GM12874 (cell line): ENCODE results near the gene NOTCH1.

ENCODE experiments used
- TF ChIP-seq, protein P1 (sequence below): IDR thresholded peaks from 2 replicates; pipeline ENCODE4 v1.5.1; 2011; ENCODE audit warnings: low read depth, mild to moderate bottlenecking, control low read depth, low read length, moderate library complexity; ENCODE audit not compliant: insufficient read depth

The NOTCH1 gene

DNA sequence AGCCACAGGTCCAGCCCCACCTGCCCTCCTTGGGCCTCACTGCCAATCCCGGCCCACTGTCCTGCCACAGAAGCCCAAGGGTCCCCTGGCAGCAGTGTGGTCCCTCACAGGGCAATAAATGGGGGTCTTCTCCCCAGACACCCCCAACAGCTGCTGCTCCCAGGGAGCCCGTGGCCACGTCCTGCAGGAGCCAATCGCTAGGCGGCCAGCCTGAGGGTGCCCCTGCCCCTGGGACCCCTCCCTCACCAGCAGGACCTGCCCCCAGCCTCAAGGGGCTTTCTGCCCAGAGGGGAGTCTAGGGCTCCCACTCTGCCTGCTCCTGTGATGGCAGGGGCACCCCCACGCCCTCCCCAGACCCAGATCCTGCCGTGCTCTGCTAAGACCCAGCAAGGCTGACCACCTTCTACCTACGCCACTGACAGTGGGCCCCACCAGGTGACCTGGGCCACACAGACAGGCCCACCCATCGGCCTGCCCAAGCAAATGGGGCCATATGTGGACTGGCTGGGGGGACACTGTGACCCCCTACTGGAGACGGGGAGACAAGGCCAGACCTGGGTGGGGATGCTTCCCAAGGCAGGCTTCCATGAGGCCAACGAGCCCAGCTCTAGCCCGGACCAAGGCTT, 17.0 kb downstream of the NOTCH1 start:
- TF ChIP-seq, protein P1, sequence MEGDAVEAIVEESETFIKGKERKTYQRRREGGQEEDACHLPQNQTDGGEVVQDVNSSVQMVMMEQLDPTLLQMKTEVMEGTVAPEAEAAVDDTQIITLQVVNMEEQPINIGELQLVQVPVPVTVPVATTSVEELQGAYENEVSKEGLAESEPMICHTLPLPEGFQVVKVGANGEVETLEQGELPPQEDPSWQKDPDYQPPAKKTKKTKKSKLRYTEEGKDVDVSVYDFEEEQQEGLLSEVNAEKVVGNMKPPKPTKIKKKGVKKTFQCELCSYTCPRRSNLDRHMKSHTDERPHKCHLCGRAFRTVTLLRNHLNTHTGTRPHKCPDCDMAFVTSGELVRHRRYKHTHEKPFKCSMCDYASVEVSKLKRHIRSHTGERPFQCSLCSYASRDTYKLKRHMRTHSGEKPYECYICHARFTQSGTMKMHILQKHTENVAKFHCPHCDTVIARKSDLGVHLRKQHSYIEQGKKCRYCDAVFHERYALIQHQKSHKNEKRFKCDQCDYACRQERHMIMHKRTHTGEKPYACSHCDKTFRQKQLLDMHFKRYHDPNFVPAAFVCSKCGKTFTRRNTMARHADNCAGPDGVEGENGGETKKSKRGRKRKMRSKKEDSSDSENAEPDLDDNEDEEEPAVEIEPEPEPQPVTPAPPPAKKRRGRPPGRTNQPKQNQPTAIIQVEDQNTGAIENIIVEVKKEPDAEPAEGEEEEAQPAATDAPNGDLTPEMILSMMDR: no peak

DNA sequence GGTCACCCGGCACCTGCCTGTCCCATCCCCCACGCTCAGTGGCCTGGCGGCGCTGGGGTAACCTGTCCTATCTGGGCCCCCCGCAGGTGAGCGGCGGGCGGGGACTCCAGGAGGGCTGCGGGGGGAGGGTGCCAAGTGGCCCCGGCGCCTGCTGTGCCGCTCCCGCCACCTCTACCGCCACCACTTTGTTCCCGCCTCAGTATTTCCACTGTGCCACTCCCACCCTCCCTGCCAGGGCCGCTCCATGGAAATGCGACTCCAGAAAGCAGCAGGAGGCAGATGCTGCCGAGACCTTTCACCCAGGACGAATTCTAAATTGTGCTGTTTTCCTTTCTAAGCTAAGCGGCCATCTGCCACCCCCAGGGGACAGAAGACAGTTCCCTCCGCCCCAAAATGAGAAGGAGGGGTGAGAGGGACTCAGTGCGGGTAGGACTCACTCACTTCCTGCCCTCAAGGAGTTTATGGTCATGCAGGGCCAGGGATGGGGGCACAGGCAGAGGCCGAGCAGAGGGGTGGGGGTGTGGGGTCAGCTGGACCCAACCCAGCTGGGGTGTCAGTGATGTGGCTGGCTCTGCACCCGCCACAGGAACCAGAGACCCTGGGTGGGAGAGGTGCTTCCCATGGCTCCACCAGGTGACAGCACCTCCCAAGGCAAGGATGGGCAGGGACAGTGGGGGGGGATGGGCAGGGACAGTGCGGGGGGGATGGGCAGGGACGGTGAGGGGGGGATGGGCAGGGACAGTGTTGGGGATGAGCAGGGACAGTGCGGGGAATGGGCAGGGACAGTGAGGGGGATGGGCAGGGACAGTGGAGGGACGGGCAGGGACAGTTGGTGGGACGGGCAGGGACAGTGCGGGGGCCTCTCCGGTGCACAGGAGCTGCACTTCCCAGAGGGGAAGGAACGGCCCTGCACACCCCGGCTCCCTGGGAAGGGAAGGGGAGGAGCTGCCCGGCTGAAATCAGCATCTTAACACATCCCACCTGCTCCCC, 17.8 kb downstream of the NOTCH1 start:
- TF ChIP-seq, protein P1: no peak

DNA sequence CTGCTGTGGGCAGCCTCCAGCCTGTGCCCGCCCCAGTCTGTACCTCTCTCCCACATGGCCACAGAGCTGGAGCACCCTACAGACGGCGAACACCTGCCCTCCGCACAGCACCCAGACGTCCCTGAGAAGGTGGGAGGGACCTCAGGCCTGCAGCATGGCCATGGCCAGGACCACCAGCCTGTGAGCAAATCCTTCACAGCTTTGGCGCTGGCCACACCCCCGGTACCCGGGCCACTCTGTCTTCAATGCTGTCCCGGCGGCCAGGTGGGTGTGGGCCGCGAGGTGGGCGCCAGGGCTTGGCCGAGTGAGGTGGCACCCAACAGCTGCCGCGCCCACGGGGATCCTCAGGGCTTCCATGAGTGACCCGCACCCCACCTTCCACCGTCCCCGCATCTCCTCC, 18.7 kb downstream of the NOTCH1 start:
- TF ChIP-seq, protein P1: no peak

DNA sequence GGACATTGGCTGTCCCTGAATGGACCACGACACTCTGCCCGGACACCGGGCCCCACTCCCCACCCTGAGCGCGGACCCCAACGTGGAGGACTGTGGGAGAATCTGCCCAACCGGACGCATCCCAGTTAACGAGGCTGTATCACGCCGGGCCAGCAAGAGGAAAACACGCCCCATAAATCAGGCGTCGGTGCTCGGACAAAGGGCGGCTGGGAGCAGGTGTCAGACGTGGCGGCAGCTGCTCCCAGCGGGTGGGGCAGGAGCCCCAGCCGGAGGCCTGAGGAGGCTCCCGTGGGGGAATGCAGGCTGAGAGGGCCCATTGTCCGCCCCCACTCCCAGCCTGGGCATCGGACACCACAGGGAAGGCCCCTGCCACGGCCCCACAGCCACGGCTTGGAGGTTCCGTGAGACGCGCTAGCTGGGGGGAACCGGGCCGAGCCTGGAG, 19.2 kb downstream of the NOTCH1 start:
- TF ChIP-seq, protein P1: no peak

DNA sequence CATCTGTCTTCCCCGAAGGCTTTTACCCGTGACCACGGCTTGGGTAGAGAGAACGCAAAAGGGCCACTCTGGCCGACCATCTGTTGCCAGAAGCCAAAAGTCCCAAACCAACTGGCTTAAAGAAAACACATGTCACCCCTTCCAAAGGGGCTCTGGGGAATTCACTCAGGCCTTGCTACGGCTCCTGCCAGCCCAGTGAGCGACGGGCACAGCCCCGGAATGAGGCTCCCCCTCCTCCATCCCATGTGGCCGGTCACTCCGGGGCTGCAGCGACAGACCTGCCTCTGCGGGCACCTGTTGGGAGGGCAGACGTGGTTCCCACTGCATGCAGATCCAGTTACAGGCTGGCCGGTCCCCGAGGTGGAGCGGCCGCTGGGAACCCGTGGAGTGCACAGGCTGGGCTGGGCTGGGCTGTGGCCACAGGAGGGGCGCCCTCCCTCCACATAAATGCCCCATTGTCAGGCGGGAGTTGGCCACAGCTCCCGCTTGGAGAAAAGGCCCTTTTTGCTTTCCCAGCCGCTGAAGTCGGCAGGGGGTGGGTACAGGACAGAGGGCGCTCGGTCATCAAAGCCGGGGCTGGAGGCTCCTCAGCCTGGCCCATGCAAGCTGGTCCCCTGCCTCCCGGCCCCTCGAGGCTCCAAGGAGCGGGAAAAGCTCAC, 19.9 kb downstream of the NOTCH1 start:
- TF ChIP-seq, protein P1: no peak

DNA sequence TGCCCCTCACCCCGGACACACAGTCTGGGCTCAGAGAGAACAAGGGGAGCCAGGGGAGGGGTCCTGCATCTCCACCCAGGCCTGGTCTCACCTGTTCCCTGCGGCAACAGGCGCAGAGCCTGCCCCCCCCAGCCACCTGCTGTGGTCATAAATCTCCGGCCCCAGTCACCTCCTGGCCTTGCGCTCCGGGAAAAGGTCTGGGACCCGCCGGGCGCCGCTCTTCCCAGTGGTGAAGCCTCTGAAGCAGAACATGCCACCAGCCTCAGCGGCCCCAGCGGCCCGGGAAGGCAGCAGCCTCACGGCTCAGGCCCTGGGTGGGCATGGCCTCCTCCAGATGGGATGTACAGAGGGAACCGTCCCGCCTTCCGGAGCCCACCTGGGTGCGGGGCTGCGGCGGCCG, 20.6 kb downstream of the NOTCH1 start:
- TF ChIP-seq, protein P1: no peak
